Central memory CD4-positive, alpha-beta T cell (primary cell): Measurements from ENCODE around the gene TPSB2.
"Not testable (repeated sequence)": the region's sequence is repeated elsewhere in the genome, so short reads cannot be mapped to it uniquely, and the experiment has no call there.

Source experiments
- DNase-seq: peaks from one replicate; pipeline ENCODE4 v3.0.0; 2022
- total RNA-seq, 3 experiments: gene quantifications; one replicate each; lab custom pipeline; 2026; lab: John Stamatoyannopoulos, UW

The TPSB2 gene
- total RNA-seq = 0 reads per million in 3 experiments

- not testable (repeated sequence) for DNase-seq
These were observed at the start of gene TPSB2 for GRCh38 chr16:1230084-1230470. TPSB2 (minus strand) TSS chr16:1230184; CDS start chr16:1229951, 233 bp downstream.

- no peak for DNase-seq
These were observed 49.3 kb upstream of the TPSB2 start for GRCh38 chr16:1279081-1279944.

GRCh38 chr16:1278477-1278876 is 48.5 kb upstream of the TPSB2 start:
- DNase-seq = no peak

GRCh38 chr16:1277617-1278282 is 47.8 kb upstream of the TPSB2 start:
- DNase-seq = no peak

GRCh38 chr16:1277151-1277598 is 47.2 kb upstream of the TPSB2 start:
- DNase-seq = no peak

GRCh38 chr16:1276580-1276878 is 46.5 kb upstream of the TPSB2 start:
- DNase-seq = no peak

GRCh38 chr16:1275791-1276579 is 46.0 kb upstream of the TPSB2 start:
- no peak for DNase-seq

- no peak for DNase-seq
These were observed 44.8 kb upstream of the TPSB2 start for GRCh38 chr16:1274767-1275166.

- DNase-seq = no peak
These were observed 43.8 kb upstream of the TPSB2 start for GRCh38 chr16:1273816-1274215.

- DNase-seq = no peak
These were observed 42.6 kb upstream of the TPSB2 start for GRCh38 chr16:1272453-1273198.

GRCh38 chr16:1271724-1272413 is 41.9 kb upstream of the TPSB2 start:
- not testable (repeated sequence) for DNase-seq

- DNase-seq = no peak
These were observed 41.4 kb upstream of the TPSB2 start for GRCh38 chr16:1271380-1271723.

GRCh38 chr16:1269418-1269817 is 39.4 kb upstream of the TPSB2 start:
- not testable (repeated sequence) for DNase-seq

- no peak for DNase-seq
These were observed 35.8 kb upstream of the TPSB2 start for GRCh38 chr16:1265826-1266225.

GRCh38 chr16:1265090-1265630 is 35.2 kb upstream of the TPSB2 start:
- no peak for DNase-seq

- no peak for DNase-seq
These were observed 34.5 kb upstream of the TPSB2 start for GRCh38 chr16:1264345-1265089.

- DNase-seq = no peak
These were observed 33.8 kb upstream of the TPSB2 start for GRCh38 chr16:1263591-1264344.

GRCh38 chr16:1262846-1263221 is 32.9 kb upstream of the TPSB2 start:
- DNase-seq = no peak

GRCh38 chr16:1262210-1262845 is 32.3 kb upstream of the TPSB2 start:
- no peak for DNase-seq
